DMS53 treated with DMSO at 0.1 percent for 48 hours (cell line): ENCODE results near the gene CUBN.

ENCODE experiments used
- DNase-seq: peaks from one replicate; lab custom pipeline; 2025; ENCODE audit not compliant: unreplicated experiment; lab: John Stamatoyannopoulos, UW

CUBN gene

GRCh38 chr10:16927546-16927945 lies 202.1 kb downstream of the CUBN start:
- DNase-seq: no peak

DNA sequence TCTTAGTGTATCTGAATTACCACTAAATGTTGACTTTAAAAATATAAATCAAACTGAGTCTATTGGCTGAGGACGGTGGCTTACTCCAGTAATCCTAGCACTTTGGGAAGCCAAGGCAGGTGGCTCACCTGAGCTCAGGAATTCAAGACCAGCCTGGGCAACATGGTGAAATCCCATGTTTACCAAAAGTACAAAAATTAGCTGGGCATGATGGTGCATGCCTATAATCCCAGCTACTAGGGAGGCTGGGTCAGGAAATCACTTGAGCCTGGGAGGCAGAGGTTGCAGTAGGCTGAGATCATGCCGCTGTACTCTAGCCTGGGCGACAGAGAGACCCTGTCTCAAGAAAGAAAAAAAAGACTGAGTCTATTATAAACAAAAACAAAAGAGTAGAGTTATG lies 205.9 kb downstream of the CUBN start:
- DNase-seq: no peak

DNA sequence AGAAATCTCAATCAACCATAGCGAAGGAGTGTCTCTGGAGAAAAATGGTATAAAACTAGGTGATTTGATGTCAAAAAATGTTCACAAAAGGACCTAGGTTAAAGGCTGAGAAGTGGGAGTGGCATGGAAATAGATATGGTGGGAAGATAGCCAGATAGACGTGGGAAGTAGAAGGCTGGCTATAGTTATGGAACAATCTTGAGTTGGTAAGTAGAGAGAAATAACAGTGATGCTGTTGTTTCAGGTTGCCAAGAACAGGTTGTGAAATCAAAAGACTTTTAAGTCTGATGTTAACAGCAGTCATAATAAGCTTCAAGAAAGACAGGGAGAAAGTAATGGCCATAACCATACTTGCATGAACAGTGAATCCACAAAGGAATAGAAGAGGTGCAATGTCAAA lies 206.3 kb downstream of the CUBN start:
- no peak for DNase-seq

DNA sequence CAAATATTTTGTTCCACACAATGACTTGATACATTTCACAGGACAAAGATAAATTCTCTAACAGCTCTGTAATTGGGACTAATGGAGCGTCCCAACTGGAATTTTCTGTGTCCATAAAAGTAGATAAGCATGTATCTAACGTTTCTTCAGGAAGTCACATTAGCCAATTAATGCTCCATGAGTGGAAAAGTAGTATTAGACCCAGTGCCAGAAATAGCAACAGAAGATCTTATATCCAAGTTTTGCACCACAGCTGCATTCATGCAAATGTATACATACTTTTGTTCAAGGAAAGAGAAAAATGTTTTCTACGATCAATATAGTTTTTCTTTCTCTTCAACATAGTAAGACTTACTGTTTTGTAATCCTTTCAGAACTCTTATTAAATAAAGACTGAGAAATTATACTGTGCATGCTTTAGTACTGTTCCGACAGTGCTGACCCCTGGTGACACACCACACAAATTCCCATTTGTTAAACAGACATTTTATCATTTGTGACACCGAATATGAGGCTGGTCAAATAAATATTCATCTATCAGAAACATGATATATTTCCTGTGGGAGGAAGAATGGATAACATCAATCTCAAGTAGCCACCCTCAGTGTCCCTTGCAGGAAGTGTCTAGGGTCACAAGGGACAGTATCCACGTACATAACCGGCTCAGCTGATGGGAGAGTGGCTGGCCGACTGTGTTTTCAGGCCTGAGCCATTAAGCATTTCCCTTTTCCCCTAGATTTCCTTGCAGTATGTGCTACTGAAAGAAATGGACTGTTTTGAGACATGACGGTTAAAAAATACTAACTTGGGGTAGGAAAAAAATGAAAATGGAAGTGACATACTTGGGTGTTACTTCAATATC lies 210.3 kb downstream of the CUBN start:
- no peak for DNase-seq

DNA sequence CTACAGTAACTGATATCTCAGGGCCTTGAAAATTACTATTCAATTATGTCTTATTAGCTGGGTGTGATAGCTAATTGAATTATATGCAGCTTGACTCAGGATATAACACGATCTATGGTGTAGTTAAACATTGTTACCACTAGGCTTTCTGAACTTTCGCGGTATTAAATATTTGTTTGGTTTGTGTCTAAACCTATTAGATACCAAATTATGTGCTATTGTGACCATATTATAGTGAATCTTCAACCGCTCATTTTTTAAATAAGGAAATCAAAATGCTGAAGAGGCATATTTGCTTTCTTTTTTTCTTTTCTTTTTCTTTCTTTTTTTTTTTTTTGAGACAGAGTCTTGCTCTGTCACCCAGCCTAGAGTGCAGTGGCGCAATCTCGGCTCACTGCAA lies 213.1 kb downstream of the CUBN start:
- DNase-seq: no peak

- DNase-seq: no peak
Measured at GRCh38 chr10:16915300-16915699, 214.3 kb downstream of the CUBN start.

DNA sequence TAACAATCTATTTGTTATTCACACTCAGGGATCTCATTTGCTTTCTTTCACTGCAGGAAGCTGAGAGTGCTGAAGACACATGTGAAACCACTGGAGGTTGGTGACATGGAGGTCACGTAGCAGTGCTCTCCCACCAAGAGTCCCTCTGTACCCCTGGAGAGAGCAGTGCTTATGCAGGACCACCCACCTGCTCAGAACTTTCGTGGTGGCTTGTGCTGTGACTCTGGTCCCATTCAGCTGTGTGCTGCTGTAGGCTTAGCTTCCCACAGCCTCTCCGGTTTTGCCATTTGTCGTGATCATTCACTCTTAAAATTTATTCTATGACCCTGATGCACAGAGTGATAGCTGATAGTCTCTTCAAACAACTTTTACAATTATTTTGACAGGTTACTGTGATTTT lies 216.3 kb downstream of the CUBN start:
- no peak for DNase-seq

DNA sequence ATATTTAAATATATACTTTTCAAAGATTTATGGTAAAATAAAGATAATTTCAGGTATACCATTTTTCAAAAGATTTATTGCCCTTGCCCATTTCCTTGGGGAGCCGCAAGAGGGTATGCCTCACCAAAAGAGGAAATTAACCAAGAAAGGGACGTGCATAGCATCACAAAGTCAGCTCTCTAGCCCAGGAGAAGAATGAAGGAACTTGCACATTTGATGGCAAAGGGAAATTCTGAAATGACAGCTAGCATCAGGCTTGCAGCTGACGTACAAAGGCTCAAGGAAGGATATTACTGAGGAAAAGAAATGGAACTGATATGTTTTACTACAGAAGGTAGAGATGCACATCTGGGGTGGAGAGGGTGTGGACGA lies 218.8 kb downstream of the CUBN start:
- no peak for DNase-seq

GRCh38 chr10:16909961-16910792 lies 219.4 kb downstream of the CUBN start:
- DNase-seq: no peak

DNA sequence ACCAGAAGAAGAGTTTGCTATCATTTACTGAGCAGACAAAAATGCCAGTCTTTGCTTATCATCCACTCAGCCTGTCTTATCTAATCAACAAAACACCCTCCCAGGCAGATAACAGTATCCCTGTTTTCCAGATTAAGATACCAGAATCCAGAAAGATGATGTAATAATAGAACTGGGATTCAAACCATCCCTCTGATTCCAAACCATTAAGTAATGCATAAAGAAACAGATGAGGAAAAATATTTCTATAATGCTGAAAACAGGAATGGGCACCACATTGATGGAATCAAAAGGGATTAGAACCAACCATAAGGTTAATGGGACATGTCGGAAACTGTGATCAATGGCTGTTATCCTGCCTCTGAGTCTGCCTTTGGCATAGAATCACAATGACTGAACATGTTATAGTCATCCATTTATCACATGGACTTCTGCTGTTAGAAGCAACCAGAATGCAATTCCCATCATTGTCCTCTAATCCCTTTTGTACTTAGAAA lies 220.3 kb downstream of the CUBN start:
- no peak for DNase-seq

DNA sequence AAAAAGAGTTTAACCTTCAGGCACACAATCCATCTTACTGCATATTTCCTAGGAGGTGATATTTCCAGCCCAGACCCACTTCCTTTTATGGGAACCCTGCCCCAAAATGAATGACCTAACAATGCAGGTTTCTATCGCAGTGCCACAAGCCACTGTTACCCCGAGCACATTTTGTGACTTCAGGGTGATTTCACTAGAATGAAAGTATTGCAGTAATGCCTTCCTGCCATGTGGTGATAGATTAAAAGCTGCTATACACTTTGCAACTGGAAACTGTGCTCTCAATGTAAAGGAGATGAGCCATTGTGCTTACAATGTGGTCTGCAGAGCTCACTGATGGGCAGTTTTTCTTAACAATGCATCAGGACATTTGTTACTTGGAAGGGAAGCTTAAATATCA lies 221.9 kb downstream of the CUBN start:
- no peak for DNase-seq

- DNase-seq: no peak
Measured at GRCh38 chr10:16905320-16905719, 224.3 kb downstream of the CUBN start.

DNA sequence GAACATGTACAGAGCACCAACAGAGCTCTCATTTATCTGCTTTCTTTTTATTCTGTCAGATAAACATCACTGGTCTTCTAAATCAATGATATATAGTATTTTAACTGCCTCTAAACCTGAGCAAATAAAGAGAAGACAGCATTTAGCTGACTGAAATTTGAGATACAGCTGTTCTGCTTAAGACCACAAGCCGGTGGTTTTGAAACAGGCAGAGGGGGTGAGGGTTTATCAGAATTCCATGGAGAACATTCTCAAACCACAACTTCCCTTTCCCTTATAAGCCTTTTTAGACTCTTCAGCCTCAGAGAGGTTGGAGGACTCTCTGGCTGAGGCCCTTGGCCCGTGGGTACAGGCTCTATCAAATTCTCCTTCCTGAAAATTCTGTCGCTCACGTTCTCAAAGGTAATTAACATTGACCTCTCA lies 225.0 kb downstream of the CUBN start:
- no peak for DNase-seq

DNA sequence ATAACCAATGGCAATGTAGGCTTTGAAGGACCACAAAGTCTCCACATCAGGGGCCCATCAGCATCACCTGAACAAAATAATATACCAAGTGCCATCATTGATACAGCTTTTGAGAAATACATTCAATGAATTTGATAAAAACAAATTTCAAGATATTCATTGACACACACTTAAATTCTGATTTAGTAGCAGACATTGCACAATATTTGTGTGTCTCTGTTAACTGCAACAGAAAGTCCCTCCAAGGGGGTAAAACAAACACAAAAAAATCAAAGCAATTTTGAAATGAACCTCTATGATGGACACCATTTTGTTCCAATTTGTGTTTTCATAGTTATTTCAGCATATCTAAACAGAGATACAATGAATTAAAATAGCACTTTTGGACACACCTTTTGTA lies 225.6 kb downstream of the CUBN start:
- no peak for DNase-seq

DNA sequence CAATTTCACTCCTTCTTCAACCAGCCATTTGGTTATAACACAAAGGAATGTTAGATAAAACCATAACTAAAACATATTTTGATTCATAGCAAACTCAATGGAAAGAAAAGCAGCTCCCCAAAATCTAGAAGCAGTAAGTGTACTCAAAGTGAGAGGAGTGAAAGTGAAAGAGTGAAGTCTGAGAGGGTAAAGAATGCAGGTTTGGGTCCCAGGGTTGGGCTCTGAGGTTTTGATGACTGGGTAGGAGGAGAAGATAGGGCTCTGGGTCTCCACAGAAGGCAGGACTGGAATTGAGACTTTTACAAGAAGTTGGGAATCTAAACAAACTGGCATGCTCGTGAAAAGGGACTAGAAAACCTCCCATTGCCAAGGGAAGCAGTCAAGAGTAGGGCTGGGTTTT lies 227.0 kb downstream of the CUBN start:
- DNase-seq: no peak

DNA sequence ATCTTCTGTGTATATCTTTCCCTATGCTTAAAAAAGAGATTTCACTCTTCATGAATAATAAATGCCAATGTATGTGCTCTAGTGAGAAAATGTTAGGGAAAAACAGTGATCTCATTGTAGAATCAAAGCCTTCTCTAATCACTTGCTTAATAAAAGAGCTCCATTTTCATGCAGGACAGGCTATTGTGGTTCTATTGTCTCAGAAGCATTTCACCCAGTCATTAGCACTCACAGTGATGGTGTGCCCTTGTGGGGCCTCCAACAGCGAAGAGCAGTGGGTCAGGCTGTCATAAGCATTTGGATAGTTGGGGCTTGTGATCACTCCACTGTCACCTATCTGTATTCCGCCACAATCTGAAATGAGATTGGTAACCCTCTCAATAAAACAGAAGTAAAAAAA lies 228.5 kb downstream of the CUBN start:
- DNase-seq: no peak

- no peak for DNase-seq
Measured at GRCh38 chr10:16896993-16897392, 232.6 kb downstream of the CUBN start.

- no peak for DNase-seq
Measured at GRCh38 chr10:16894821-16895220, 234.8 kb downstream of the CUBN start.

DNA sequence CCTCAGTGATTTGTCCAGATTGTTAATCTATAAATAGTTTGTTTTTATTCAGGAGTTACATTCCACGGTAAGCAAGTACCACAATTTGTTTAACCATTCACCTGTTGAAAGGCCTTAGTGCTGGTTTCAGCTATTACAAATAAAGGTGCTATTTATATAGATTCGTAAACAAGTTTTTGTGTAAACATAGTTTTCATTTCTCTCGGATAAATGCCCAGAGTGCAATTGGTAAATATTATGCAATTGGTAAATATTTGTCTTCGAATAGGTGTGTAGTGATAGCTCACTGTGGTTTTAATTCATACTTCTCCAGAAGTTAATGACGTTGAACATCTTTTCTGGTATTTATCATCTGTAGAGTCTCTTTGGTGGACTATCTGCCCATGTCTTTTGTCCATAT lies 235.9 kb downstream of the CUBN start:
- peak; percentile 100 for DNase-seq

DNA sequence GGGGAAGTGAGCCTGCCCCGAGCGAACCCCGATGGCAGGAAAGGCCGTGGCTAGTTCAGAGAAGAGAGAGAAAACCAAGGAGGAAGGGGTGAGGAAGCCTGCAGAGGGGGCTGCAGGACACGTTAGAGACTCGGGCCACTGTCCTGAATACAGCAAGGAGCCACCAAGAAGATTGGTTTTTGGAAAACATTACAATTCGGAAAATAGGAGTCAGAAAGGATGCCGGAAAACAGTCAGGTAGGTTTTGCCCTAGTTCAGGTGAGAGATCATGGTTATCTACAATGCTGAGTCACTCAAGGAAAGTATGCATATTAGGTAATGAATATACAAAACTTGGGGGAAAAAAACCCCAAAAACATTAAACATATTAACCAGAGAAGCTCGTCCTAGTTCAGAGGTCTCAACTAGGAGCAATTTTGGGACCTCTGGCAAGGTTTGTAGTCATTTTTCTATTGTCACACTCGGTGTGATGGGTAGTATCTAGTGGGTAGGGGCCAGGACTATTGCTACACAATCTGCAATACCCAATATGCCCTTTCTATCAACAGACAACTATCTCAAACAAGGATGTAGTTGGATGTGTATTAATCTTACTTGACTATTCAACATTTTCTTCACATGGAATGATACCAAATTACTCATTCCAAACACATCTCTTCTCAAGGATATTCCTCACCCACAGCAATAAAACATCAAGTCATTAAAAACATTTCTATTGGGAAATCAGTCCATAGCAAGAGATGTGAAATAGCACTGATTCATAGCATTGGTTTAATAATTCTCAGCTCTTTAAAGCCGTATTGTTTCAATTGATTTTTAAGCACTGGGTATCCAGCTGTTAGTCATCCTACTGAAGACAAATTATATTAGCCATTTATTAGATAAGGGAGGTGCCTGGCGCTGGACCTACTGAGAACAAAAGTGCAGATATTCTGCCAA lies 238.0 kb downstream of the CUBN start:
- DNase-seq: no peak

GRCh38 chr10:16890691-16891090 lies 238.9 kb downstream of the CUBN start:
- DNase-seq: no peak
